GM18511 (cell line): ENCODE results near the gene CEBPB.
A peak's percentile ranks its signal among the peaks of the same experiment; 100 is the strongest.
"Not testable (repeated sequence)": the region's sequence is repeated elsewhere in the genome, so short reads cannot be mapped to it uniquely, and the experiment has no call there.

Experiments
- ATAC-seq: cut with Tn5 transposase; IDR thresholded peaks from one replicate; pipeline ENCODE4 v1.9.1; 2021; ENCODE audit warnings: mild to moderate bottlenecking, moderate library complexity; ENCODE audit not compliant: unreplicated experiment

The CEBPB gene

DNA sequence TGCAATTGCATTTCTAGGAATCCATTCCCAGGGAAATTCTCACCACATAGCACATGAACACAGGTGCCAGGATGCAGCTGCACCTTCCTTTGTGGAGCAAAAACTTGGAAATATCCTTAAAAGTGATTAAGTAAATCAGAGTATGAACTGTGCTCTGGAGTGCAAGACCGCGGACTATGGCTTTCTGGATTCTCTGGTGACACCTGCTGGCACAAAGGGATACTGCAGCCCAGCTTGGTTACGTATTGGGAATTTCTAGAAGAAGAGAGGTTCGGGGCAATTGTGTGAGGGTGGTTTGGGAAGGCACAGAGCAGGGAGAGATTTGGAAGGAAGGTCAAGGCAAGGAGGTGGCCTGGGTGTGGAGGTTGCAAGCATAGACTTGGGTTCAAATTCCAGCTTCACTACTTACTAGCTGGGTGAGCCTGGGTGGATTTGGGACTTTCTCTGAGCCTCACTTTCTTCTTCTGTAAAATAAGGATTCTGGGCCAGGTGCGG lies 21.3 kb upstream of the CEBPB start:
- no peak for ATAC-seq

GRCh38 chr20:50170549-50171220 lies 19.9 kb upstream of the CEBPB start:
- ATAC-seq, result no peak

DNA sequence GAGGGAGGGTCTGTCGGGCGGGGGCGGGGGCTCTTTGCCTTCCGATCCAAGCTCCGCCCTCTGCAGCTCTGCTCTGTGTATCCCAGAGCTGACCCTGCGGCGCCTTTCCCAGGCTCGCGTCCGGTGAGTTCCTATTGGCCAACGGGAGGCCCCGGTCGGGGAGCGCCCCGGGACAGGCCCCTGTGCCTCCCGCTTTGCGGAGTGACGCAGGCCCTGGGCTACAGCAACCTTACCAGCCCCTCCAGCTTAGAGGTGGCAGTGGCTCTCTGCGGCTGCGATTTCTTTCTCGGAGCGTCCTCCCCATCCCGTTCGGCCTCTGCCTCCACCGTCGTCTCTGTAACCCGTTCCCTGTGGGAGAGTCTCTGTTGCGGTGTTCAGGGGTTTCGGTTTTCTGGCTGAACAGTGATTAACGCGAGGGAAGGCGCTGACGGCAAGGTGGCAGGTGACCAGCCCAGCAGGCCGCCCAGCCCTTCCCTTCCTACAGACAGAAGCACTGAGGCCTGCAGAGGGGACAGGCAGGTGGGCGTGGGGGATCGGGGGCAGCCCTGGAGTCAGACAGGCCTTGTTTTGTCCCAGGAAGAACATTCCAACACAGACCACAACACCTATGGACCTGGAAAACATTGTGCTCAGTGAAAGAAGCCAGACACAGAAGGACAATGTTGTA lies 18.1 kb upstream of the CEBPB start:
- ATAC-seq, result no peak

DNA sequence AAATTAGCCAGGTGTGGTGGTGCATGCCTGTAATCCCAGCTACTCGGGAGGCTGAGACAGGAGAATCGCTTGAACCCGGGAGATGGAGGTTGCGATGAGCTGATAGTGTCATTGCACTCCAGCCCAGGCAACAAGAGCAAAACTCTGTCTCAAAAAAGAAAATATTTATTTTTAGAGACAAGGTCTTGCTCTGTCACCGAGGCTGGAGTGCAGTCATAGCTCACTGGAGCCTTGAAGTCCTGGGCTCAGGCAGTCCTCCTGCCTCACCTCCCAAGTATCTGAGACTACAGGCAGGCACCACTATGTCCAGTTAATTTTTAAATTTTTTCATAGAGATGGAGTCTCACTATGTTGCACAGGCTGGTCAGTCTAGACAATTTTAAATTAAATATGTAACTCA lies 16.2 kb upstream of the CEBPB start:
- no peak for ATAC-seq

DNA sequence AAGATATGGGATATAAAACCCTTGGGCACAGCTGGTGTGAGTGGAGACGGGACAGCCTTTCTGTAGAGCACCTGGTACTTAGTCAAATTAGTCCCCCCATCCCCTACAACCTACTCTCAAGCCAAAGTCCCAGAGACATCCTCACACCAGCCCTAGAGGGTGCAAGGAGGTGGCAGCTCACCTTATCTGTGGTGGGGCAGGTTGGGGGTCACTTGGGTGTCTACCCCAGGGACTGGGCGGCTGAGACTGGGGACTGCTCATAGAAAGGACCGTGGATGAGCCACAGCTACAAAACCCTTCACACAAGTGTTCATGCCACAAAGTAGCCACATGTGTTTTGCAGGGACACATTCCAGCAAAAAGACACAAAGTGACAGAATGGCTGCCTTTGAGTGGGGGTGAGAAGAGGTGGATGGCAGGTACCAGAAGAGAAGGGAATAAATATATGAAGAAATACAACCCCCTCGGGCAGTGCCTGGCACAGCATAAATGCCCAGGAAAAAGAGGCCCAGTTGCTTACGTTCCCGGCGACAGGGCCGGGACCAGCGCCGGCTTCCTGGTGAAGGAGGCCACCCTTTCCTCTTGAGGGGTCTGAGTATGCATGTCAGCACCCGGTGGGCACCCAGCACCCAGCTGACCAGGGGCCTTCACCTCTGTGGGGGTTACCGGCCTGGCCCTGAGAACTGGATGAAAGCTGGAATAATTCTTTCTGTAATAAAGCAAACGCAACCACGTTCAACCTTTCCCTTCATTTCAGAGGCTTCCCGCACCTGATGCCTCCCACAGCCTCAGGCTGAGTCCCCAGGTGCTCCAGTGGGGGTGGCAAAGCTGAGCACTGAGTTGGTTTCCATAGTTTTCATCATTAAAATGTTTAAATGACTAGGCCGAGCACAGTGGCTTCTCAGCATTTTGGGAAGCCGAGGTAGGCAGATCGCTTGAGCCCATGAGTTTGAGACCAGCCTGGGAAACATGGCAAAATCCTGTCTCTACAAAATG lies 14.4 kb upstream of the CEBPB start:
- no peak for ATAC-seq

DNA sequence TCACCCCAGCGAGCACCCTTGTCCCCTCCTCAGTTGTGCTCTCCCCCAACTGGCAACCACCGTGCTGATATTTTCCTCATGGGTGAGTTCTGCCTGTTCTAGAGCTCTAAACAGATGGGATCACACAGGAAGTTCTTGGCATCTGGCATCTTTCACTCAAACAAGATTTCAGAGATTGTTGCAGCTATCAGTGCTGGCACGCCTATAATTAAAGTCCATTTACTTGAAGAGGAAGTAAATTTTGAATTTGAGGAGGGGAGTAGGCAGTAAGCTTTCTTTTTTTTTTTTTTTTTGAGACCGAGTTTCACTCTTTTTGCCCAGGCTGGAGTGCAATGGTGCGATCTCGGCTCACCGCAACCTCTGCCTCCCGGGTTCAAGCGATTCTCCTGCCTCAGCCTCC lies 12.0 kb upstream of the CEBPB start:
- not testable (repeated sequence) for ATAC-seq

DNA sequence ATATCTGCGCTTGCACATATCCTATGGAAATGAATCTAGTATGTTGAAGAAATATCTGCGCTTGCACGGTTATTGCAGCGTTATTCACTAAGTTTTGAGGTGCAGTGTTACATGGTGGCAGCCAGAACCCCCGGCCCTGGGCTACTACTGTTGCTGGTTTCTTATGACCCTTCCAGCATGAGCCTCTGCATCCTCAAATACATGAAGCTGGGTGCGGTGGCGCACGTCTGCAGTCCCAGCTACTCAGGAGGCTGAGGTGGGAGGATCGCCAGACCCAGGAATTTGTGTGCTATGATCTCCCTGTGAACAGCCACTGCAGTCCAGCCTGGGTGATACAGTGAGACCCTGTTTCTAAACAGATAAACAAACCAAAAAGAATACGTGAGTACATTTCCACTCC lies 9.3 kb upstream of the CEBPB start:
- ATAC-seq, result no peak

DNA sequence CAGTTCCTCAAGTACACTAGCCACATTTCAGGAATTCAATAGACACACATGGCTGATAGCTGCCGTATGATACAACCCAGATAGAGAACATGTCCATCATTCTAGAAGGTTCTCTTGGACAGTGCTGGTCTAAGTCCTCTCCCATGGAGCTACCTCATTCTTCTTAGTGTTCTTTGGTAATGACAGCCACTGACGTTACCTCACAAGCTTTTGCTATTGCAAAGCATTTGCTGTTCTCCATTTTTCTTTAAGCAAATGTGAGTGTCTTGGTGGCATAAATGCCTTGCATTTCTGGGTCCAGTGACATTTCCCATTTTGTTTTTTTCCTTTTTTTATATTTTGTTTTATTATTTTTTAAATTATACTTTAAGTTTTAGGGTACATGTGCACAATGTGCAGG lies 8.3 kb upstream of the CEBPB start:
- no peak for ATAC-seq

DNA sequence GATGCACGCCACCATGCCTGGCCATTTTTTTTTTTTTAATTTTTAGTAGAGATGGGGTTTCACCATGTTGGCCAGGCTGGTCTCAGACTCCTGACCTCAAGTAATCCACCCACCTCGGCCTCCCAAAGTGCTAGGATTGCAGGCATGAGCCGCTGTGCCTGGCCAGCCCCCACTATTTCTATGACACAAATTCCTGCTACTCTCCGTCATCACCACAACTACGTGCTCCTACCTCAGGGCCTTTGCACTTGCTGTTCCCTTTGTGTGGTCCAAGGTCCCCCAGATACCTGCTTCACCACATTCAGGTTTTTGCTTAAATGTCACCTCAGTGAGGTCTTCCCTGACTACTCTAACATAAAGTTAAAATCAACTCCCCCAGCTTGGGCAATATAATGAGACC lies 5.2 kb upstream of the CEBPB start:
- ATAC-seq, result no peak

DNA sequence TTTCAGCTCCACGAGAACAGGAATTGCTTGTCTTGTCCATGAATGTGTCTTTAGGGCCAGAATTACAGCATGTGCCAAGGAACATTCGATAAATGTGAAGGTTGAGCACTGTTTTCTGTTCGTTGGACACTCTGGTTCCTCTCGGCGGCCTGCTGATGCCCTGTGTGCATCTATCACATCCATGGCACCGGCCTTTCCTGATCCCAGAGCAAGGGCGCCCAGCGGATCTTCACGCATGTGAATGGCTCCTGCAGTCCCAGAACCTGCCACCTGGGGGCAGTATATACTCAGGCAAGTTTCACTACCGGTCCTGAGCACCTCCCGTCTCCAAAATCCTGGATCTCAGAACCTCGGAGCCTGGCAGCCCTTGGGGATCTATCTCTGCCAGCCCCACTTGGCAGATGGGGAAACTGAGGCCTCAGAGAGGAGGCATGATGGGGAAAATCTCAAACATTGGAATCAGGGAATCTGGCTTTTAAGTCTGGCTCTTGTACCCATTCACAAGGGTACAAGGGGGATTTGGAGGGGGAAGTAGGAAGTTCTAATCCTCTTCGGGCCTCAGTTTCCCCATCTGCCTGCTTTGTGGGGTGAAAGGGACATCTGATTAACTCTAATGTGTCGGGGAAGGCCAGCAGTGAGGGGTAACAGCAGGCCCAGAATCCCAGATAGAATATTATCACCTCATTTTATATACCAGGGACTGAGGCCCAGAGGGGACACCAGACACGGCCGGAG lies 4.3 kb upstream of the CEBPB start:
- no peak for ATAC-seq

DNA sequence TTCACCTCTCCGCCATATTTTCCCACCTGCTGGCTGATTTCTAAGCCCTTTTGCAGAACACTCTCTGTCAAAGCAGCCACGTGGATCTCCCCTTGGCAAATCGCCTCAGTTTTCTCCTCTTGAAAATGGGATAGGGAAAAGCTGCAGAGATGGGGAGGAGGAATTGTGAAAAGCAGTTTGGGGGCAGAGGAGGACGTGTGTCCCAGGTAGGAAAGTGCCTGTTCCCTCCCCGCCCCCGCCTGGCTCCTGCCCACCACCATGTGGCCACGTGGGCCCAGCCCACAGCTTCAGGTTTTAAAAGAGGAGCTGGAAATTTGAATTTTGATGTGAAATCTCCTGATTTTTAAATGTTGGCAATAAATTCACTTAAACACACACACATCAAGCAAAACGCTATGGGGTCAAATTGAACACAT lies 3.6 kb upstream of the CEBPB start:
- ATAC-seq, result no peak

DNA sequence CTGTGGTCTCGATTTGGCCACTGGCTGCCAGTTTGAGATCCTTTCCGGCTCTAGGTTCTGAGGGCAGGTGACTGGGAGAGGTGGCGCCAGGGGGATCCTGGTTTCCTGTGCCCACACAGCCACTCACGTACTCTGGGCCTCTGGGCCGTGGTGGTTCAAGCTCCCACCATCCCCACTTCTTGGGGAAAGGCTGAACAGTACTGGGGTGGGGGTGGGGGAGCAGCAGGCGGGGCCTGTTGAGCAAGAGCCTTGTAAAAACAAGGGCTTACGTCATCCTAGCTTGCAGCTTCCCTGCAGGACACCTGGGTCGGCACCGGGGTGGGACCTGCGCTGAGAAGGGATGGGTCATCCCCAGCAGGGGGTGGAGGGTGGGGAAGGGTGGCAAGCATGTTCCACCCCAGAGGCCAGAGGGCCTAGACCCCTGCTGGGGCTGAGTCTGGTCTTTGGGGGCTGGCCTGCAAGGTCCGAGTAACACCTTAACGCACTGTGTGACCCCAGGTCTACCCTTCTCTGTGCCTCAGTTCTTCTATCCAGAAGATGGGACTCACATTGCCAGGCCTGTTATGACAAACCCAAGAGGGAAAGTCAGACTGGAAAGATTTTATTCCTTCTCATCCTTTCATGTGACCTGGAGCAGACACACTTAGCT lies 3.1 kb upstream of the CEBPB start:
- ATAC-seq, result no peak

DNA sequence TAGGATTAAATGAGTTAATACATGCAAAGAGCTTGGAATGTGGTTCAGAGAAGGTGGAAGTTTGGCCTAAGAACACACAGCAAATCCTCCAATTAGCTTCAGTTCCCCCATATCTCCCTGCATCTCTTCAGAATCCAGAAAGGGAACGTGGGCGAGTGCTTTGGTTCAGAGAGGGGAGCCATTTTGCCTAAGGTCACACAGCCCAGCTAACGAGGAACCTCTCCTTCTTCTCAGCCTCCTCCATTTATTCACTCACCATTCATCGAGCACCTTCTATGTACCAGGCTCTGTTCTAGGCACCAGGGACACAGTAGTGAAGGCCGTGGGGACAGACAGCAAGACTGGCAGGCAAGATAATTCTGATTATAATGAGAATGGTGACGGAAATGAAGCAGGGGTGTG lies 2.3 kb upstream of the CEBPB start:
- ATAC-seq, result no peak

- no peak for ATAC-seq
These were observed 1.6 kb upstream of the CEBPB start for GRCh38 chr20:50188879-50189680.

DNA sequence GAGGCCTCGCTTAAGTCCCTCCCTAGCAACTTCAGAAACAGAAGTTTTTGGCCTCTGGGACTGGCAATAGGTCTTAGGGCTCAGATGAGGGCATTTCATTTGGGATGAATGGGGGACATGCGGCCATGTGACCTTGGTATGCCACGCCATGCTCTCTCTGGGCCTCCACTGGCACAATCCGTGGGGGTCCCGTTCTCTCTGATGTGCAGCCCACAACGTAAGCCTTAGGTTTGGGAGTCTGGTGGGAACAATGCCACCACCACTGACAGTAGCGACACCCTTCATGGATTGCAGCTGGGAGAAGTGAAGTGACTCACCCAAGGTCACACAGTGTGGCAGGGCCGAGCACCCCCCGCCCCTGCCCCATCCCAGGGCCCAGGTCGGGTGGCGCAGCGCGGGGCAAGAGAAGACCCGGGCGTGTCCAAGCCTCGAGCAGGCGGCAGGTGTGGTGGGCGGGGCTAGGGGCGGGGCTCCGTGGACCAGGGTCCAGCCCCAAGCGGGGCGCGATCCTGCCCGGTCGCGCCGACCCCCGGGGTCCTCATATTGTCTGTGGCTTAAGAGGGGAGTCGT lies 864 bp upstream of the CEBPB start:
- no peak for ATAC-seq

DNA sequence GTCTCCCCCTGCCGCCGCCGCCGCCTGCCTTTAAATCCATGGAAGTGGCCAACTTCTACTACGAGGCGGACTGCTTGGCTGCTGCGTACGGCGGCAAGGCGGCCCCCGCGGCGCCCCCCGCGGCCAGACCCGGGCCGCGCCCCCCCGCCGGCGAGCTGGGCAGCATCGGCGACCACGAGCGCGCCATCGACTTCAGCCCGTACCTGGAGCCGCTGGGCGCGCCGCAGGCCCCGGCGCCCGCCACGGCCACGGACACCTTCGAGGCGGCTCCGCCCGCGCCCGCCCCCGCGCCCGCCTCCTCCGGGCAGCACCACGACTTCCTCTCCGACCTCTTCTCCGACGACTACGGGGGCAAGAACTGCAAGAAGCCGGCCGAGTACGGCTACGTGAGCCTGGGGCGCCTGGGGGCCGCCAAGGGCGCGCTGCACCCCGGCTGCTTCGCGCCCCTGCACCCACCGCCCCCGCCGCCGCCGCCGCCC lies 474 bp downstream of the CEBPB start:
- peak; percentile 32 for ATAC-seq

GRCh38 chr20:50191544-50192363 lies 1.1 kb downstream of the CEBPB start:
- ATAC-seq, result peak; percentile 43
